Naive B cell (primary cell): ENCODE results near the gene CD28. TPM values are rescaled to one million over a fixed set of nuclear protein-coding genes. Genes with fewer than 3 reads are reported as not detected.

Experiments
- polyA plus RNA-seq, 6 donors: library from polyadenylated mRNA; unstranded; fragments of 300-500 nt; fragmentation: Illumina TruSeq; gene quantifications; one replicate each; pipeline ENCODE4 v1.2.3, GENCODE V29; 2021; ENCODE audit warnings: low read depth in 6 of 6

CD28 gene
- polyA plus RNA-seq, 6 donors from 2014 or later = 0.05 to 0.58 (median 0.16) TPM

Other genes starting within 250 kb of the CD28 start
- not detected for gene RAPH1, start 171.3 kb upstream of the CD28 start, polyA plus RNA-seq
- under 1 TPM in 2 of 6 donors, not detected in 4; 0.22 to 0.60 TPM for gene CTLA4, start 161.1 kb downstream of the CD28 start, polyA plus RNA-seq
- under 1 TPM in 2 of 6 donors, not detected in 4; 0.18 to 0.32 TPM for gene ICOS, start 230.1 kb downstream of the CD28 start, polyA plus RNA-seq